Measurements from ENCODE around the gene MAGED2. TPM values are rescaled to one million over a fixed set of nuclear protein-coding genes. Genes with fewer than 3 reads are reported as not detected.
"Not testable (repeated sequence)": the region's sequence is repeated elsewhere in the genome, so short reads cannot be mapped to it uniquely, and the experiment has no call there.

MAGED2 gene, protein sequence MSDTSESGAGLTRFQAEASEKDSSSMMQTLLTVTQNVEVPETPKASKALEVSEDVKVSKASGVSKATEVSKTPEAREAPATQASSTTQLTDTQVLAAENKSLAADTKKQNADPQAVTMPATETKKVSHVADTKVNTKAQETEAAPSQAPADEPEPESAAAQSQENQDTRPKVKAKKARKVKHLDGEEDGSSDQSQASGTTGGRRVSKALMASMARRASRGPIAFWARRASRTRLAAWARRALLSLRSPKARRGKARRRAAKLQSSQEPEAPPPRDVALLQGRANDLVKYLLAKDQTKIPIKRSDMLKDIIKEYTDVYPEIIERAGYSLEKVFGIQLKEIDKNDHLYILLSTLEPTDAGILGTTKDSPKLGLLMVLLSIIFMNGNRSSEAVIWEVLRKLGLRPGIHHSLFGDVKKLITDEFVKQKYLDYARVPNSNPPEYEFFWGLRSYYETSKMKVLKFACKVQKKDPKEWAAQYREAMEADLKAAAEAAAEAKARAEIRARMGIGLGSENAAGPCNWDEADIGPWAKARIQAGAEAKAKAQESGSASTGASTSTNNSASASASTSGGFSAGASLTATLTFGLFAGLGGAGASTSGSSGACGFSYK
- total RNA-seq, result 10 to 100 TPM; 76.6 to 77.3 TPM

DNA sequence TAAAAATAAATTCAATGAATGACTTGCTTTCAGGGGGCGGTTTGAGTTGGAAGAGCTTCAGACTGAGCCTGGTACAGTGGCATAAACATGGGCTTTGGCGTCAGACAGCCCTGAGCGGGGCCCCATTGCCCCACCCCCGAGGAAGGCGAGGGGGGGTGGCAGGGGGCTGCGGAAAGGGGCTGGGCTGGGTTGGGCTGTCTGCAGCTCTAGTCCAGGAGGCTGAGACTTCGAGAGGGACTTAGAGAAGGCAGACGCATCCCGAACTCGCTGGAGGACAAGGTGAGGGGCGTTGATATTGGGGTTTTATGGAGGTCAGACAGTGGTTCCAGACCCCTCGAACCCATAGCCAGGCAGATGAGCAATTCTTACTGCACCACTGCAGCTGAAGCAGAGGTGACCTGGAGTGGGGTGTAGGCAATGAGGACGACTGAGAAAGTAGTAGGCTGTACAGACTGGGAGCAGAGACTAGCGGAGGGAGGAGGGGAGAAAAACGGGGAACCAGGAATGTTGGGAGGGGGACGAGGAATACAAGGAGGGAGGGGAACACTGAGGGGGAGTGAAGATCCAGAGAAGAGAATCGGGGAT lies at the start of gene MAGED2:
Gene MAGED2 (plus strand): TSS at position 222 of the 585 bp plus-strand sequence. CDS start 1,587 bp downstream, outside the sequence.
- H3K4me3 Mint-ChIP-seq, result peak within 1 kb of the TSS; percentile 94
- peaks cover 13% of the 10 kb centered on the region for H3K27me3 Mint-ChIP-seq
- peaks cover 14% of the 10 kb centered on the region for H3K4me1 Mint-ChIP-seq
- POLR2A ChIA-PET, result interaction anchor here (0.6 kb wide), 1 partner anchor 32 kb away, joined by 3 read pairs; no protein-coding TSS in a partner anchor
- H3K36me3 Mint-ChIP-seq, result peaks cover 6% of the 10 kb centered on the region
- peak; percentile 15 for ATAC-seq (ENCODE audit: low read depth)
- H3K9me3 Mint-ChIP-seq, result no peaks in the 10 kb centered on the region
- peak within 1 kb of the TSS; percentile 95 for H3K27ac Mint-ChIP-seq
- DNase-seq, result peak; percentile 37

DNA sequence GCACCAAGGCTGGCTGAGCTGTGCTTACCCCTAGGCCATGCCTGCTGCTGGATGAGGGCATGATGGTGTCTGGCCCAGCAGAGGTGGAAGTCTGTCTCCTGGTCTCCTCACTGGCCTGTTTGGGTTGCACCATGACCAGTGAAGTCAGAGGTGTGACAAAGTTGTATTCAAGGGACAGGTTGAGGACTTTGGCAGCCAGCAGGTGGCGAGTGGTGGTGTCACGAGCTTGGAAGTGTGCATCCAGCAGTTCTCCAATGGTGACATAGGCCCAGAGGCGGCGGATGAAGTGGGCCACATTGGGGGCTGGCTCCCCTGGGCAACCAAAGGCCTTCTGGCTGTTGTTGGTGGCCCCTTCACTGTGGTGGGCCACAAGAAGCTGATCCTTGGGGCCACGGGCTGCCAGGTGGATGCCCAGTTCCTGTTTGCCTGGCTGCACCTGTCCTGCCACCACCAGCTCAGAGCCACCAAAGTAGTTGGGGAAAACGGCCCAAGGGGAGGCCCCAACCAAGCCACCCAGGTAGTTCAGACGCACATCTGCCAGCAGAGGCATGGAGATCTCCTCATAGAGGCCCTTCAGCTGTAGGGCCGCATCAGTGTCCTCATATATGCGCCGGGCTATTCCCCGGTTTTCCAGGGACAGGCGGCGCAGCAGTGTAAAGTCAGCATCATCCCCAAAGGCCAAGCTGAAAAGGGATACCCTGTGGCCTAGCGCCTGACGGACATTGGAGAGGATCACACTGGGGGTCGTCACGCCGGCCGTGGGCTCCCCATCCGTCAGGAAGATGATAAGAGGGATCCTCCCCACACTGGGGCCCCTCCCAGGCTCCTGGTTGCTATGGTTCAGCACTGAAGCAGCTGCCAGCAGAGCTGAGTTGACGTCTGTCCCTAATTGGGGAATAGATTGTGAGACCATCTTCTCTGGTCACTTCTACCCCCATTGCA lies 49.2 kb upstream of the MAGED2 start:
- ATAC-seq (ENCODE audit: low read depth) (no peak), DNase-seq (no peak)
- Mint-ChIP-seq H3K27me3 (no peaks in the 10 kb centered on the region), H3K36me3 (no peaks in the 10 kb centered on the region), H3K4me1 (no peaks in the 10 kb centered on the region), H3K9me3 (no peaks in the 10 kb centered on the region), H3K27ac (no peak overlapping the region), H3K4me3 (no peak overlapping the region)
- POLR2A ChIA-PET, result no interaction called here

DNA sequence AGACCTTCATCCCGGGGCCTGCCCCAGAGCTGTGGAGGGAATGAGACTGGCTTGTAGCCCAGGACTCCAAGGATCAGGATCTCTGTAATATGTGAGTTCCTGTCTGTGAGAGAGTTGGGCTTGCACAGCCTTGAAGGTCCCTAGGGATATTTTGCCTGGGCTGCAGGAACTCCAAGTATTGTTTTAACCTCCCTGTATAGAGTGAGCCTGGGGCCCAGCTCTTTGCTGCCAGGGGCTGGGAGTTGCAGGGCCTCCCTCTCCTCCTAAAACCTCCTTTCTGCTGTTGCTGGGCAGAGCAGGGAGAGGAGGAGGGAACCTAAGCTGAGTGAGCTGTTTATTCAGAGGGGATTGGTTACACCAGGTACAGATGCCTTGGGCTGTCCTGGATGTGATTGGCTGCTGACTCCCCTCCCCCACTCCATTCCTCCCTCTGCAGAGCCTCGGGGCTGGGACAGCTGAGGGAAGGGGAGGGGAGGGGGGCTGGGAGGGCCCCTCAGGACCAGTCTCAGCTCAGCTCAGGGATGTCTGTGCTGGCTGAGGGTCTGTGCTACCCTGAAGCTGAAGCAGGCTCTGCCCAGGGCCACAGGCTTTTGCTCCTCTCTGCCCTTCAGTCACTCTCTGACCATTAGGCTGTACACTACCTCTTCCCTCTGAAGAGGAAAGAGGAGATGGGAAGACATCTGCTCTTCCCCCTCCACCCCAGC lies 33.0 kb upstream of the MAGED2 start:
- H3K9me3 Mint-ChIP-seq; POLR2A ChIA-PET; H3K27ac Mint-ChIP-seq; H3K4me1 Mint-ChIP-seq; DNase-seq; H3K27me3 Mint-ChIP-seq; H3K36me3 Mint-ChIP-seq; ATAC-seq (ENCODE audit: low read depth); H3K4me3 Mint-ChIP-seq: not testable (repeated sequence)

DNA sequence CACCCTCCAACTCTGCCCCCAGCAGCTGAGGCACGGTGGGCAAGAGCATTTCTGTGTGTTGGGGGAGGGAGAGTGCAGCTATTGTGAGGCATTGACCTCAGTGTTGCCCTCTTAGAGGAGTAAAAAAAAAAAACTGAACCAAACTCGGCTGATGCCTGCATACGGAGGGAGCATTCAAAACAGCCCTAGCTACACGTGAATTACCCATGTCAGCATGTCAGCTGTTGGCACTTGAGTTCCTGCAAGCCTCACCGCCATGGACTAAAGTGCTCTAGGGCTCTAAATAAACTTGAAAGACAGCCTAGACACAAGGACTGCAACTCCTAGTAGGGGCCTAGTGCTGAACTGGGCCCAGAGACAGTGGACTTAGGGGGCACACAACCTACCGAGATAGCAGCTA lies 31.5 kb upstream of the MAGED2 start:
- POLR2A ChIA-PET, result interaction anchor here (0.6 to 1.1 kb wide), 2 partner anchors 32 to 137 kb away, joined by 3 read pairs; partner anchors contain the start of gene MAGED2
- Mint-ChIP-seq H3K27ac (no peak overlapping the region), H3K27me3 (peaks cover 9% of the 10 kb centered on the region), H3K4me1 (peaks cover 7% of the 10 kb centered on the region), H3K4me3 (no peak overlapping the region), H3K36me3 (no peaks in the 10 kb centered on the region), H3K9me3 (no peaks in the 10 kb centered on the region)
- no peak for DNase-seq
- no peak for ATAC-seq (ENCODE audit: low read depth)

DNA sequence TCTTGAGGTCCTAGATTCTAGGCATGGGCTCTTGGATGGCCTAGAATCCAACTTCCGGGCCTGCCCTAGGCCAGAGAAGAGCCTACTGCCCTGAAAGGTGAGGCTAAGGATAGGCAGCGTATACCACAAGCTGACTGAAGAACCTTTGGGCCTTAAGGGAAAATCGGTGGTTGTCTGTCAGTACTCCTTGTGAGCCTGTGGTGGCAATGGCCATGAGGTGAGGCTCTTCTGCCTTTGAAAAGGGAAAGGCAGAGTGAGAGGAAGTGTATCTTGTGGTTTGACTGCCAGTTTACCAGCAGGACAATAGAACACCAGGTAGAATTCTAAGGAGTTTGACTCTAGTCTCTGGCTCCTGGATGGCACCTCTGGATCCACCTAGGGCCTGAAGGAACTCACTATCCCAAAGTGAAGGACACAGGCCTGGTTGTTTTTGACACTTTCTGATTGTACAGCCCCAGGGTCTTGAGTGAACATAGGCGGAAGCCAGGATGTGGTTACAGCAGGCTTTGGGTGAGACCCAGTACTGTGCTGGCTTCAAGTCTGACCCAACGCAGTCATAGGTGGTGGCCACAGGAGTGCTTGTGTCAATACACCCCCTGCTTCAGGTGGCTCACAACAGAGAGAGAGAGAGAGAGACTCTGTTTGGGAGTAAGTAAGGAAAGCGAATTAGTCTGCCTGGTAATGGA lies 30.4 kb upstream of the MAGED2 start:
- ATAC-seq (ENCODE audit: low read depth) (peak; percentile 78), DNase-seq (no peak)
- Mint-ChIP-seq H3K9me3 (no peaks in the 10 kb centered on the region), H3K4me1 (peaks cover 7% of the 10 kb centered on the region), H3K27me3 (peaks cover 9% of the 10 kb centered on the region), H3K36me3 (no peaks in the 10 kb centered on the region), H3K27ac (peak overlapping the region; percentile 51), H3K4me3 (no peak overlapping the region)
- POLR2A ChIA-PET, result interaction anchor here (1.1 kb wide), 1 partner anchor 138 kb away, joined by 3 read pairs; no protein-coding TSS in a partner anchor

DNA sequence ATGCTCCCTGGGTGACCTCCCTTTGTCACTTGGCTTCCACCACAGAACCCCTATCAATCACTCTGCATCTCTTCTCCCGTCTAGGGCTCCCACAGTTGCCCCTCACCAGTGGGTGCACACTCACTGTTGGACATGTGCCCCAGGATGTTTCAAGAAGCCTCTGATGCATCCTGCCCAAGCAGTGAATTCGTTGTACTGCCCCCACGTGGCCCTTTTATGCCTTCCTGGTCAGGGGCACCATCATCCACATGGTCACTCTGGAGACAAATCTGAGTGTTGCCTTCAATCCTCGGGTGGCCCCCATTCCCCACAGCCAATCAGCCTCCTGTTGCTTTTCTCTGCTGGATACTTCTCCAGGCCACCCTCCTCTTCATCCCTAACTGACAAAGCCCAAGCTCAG lies 21.6 kb upstream of the MAGED2 start:
- POLR2A ChIA-PET, result no interaction called here
- no peak for ATAC-seq (ENCODE audit: low read depth)
- DNase-seq, result no peak
- H3K36me3 Mint-ChIP-seq, result no peaks in the 10 kb centered on the region
- H3K4me3 Mint-ChIP-seq, result no peak overlapping the region
- H3K27ac Mint-ChIP-seq, result no peak overlapping the region
- no peaks in the 10 kb centered on the region for H3K4me1 Mint-ChIP-seq
- H3K27me3 Mint-ChIP-seq, result no peaks in the 10 kb centered on the region
- H3K9me3 Mint-ChIP-seq, result no peaks in the 10 kb centered on the region

DNA sequence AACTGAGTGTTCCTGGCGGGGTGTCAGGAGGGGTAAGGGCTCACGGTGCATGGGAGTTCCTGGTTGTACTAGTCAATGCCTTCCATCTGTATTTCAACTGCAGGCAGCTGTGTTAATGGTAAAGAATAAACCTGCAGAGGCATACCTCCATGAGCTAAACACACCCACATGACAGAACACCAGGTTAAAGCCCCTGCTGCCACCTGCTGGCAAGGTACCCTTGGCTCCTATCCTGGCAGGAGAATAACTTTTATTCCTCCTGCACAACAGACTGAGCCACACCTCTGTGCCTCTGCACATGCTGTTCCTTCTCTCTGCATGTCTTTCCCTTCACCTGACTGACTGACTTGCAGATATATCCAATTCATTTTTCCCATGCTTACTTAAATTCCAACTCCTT lies 20.6 kb upstream of the MAGED2 start:
- POLR2A ChIA-PET, result no interaction called here
- Mint-ChIP-seq H3K36me3 (no peaks in the 10 kb centered on the region), H3K9me3 (no peaks in the 10 kb centered on the region), H3K27ac (no peak overlapping the region), H3K27me3 (no peaks in the 10 kb centered on the region), H3K4me1 (no peaks in the 10 kb centered on the region), H3K4me3 (no peak overlapping the region)
- ATAC-seq (ENCODE audit: low read depth) (peak; percentile 58), DNase-seq (no peak)

DNA sequence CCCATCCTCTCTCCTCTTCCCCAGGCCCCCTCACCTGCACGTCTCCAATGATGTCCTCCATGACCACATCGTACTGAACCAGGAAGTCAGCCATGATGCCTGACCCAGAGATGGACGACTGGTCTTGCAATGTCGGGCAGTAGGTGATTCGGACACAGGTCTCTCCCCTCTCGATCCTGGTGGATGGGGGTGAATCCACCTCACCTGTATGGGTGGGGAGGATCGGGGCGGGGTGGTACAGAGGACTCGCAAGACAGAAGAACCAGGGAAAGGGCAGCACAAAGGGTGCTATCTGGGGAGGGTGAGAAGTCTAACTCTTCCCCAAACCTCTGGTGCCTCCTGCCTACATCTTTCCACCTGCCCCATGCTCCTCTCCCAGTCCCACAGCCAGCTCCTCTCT lies 19.1 kb upstream of the MAGED2 start:
- no peak for DNase-seq
- ATAC-seq (ENCODE audit: low read depth), result no peak
- H3K9me3 Mint-ChIP-seq, result no peaks in the 10 kb centered on the region
- H3K4me3 Mint-ChIP-seq, result no peak overlapping the region
- no peak overlapping the region for H3K27ac Mint-ChIP-seq
- H3K27me3 Mint-ChIP-seq, result no peaks in the 10 kb centered on the region
- H3K36me3 Mint-ChIP-seq, result no peaks in the 10 kb centered on the region
- H3K4me1 Mint-ChIP-seq, result no peaks in the 10 kb centered on the region
- POLR2A ChIA-PET, result no interaction called here

DNA sequence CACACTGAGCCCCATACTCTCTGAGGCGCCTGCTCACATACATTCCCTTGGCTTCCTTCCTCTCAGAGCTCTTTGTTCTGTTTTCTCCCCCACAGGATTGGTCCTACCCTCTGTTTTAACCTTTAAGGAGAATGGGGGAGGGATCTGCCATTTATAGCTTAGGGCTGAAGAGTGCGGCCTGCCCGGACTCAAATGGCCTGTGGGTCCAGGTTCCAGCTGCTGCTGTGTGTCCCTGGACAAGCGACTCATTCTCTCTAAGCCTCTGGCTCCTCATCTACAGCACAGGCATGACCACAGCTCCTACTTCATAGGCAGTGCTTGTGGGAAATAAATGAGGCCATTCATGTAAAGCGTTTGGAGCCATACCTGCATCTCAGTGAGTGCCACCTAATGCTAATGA lies 18.1 kb upstream of the MAGED2 start:
- H3K4me3 Mint-ChIP-seq; H3K27ac Mint-ChIP-seq; H3K4me1 Mint-ChIP-seq; H3K36me3 Mint-ChIP-seq; POLR2A ChIA-PET; DNase-seq; H3K9me3 Mint-ChIP-seq; ATAC-seq (ENCODE audit: low read depth); H3K27me3 Mint-ChIP-seq: not testable (repeated sequence)

DNA sequence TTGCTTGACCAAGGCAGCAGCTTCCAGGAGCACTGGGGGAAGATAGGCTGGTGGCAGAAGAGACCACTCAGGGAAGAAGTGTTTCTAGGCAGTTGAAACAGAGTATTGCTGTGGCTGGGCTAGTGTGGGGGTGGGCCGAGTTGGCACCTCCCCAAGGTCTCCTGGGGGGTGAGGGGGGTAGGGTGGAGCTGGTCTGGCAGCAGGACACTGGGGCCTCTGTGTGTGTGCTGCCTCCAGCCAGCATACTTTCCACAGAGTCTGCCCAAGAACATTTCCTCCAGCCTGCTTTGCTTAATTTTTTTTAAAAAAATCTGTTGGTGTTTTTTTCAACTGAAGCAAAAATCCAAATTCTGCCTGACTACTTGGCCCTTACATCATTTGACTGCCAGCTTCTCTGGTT lies 13.5 kb upstream of the MAGED2 start:
- H3K4me1 Mint-ChIP-seq, result no peaks in the 10 kb centered on the region
- H3K27me3 Mint-ChIP-seq, result no peaks in the 10 kb centered on the region
- H3K27ac Mint-ChIP-seq, result no peak overlapping the region
- ATAC-seq (ENCODE audit: low read depth) (no peak), DNase-seq (no peak)
- POLR2A ChIA-PET, result no interaction called here
- no peaks in the 10 kb centered on the region for H3K9me3 Mint-ChIP-seq
- H3K36me3 Mint-ChIP-seq, result no peaks in the 10 kb centered on the region
- no peak overlapping the region for H3K4me3 Mint-ChIP-seq

DNA sequence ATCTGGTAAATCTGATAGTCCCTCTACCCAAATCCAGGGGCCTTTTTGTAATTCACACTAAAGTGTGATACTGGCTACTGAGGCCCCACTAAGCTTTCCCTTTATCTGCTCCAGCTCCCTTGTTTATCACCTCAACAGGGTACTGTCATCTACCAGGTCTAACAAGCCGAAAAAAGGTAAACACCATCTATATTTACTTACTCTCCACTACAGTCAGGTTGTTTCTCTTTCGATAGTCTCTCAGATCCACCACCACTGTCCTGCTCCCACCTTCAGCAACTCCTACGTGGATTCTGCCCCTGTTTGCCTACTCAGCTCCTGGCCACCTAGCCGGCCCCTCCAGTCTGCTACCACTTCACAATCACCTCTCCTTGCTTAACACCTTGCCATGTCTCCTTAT lies 12.8 kb upstream of the MAGED2 start:
- DNase-seq (no peak), ATAC-seq (ENCODE audit: low read depth) (no peak)
- no peaks in the 10 kb centered on the region for H3K4me1 Mint-ChIP-seq
- POLR2A ChIA-PET, result no interaction called here
- no peaks in the 10 kb centered on the region for H3K9me3 Mint-ChIP-seq
- H3K27me3 Mint-ChIP-seq, result no peaks in the 10 kb centered on the region
- no peak overlapping the region for H3K4me3 Mint-ChIP-seq
- H3K27ac Mint-ChIP-seq, result no peak overlapping the region
- H3K36me3 Mint-ChIP-seq, result no peaks in the 10 kb centered on the region

DNA sequence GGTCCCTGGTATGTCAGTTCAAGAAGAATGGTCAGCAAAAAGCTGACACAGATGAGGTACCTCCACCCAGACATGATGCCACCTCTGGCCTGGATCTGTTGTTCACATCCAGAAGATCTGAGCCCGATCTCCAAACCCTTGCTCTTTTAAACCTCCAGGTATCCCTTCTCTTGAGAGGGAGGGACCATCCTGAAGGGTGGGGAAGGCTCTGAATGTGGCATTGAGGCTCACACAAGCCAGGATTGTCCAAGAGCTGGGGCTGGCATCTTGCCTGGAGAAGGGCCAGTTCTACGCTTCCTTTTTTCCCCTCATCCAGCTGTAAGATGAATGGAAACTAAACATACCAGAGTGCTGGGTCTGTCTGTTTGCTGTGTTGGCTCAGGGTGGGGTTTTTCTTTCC lies 9.4 kb upstream of the MAGED2 start, which contains the start of gene ITIH6:
Gene ITIH6 (minus strand): TSS at position 119 of the 400 bp plus-strand sequence. CDS start 45 bp downstream, at position 74.
- DNase-seq (no peak), ATAC-seq (ENCODE audit: low read depth) (no peak)
- H3K4me3 Mint-ChIP-seq, result no peak within 1 kb of the TSS
- POLR2A ChIA-PET, result no interaction called here
- no peak within 1 kb of the TSS for H3K27ac Mint-ChIP-seq
- no peaks in the 10 kb centered on the region for H3K4me1 Mint-ChIP-seq
- no peaks in the 10 kb centered on the region for H3K9me3 Mint-ChIP-seq
- no peaks in the 10 kb centered on the region for H3K27me3 Mint-ChIP-seq
- H3K36me3 Mint-ChIP-seq, result no peaks in the 10 kb centered on the region

Measured in activated naive CD8-positive, alpha-beta T cell treated with anti-CD3 and anti-CD28 coated beads, Interleukin-2, amount 10 ng/mL, durations not matched to agents 7 days and 5 days (primary cell).